Body of pancreas (tissue), 4 donors: ENCODE results near the gene MTCH1.

Source experiments
- POLR2A ChIP-seq, 3 donors: fragments of 450-650 bp; IDR thresholded peaks; one replicate each; pipeline ENCODE4 v1.6.1; 2016; ENCODE audit warnings: antibody characterized with exemption in 3 of 3, mild to moderate bottlenecking in 2 of 3
- TF ChIP-seq, protein P1 (sequence below), 7 experiments: fragments of 450-650 bp in 4 of 7; fragments of 200-600 bp in 3 of 7; sonication (generic) in 3 of 7; IDR thresholded peaks; one replicate each; pipeline ENCODE4 v1.5.1; 2016 to 2019; ENCODE audit warnings: antibody characterized with exemption in 7 of 7

DNA sequence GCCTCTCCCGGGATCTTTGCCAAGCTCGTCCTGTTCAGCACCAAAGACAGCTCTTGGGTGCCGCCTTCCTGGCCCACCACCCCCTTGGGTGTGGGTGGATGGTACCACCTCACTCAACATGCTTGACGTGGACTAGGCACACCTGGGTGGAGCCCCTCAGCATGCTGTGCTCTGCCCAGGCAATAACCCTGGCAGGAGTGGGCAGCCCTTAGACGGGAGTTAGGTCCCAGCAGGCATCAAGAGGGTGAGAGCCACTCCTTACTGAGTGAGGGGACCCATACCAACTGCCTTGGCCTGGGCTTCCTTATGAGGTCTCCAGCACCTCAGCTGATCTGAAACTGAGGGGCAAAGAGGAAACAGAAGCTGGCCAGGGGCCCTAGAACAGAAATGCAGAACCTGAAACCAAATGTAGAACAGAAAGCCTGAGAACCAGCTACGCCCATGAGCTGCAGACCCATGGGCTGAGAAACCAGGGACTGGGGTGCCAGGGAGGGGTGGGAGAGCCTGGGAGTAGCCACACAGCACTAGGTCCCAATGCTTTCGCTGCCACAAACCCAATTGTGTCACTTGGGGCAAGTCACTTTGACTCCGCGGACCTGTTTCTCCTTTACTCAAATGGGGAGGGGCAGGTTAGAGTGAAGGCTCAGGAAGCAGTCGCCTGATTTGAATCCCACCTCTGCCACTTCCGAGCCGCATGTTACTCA is 21.5 kb upstream of the MTCH1 start:
- TF ChIP-seq, protein P1, sequence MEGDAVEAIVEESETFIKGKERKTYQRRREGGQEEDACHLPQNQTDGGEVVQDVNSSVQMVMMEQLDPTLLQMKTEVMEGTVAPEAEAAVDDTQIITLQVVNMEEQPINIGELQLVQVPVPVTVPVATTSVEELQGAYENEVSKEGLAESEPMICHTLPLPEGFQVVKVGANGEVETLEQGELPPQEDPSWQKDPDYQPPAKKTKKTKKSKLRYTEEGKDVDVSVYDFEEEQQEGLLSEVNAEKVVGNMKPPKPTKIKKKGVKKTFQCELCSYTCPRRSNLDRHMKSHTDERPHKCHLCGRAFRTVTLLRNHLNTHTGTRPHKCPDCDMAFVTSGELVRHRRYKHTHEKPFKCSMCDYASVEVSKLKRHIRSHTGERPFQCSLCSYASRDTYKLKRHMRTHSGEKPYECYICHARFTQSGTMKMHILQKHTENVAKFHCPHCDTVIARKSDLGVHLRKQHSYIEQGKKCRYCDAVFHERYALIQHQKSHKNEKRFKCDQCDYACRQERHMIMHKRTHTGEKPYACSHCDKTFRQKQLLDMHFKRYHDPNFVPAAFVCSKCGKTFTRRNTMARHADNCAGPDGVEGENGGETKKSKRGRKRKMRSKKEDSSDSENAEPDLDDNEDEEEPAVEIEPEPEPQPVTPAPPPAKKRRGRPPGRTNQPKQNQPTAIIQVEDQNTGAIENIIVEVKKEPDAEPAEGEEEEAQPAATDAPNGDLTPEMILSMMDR (IDR thresholded peaks at IDR 0.05) = no peak
- peak in 1 of 3 donors; percentile 10 for TF ChIP-seq POLR2A (IDR thresholded peaks at IDR 0.05)
